NCI-H1930 (cell line): ENCODE measurements around the gene KRTAP3-2.

ENCODE experiments used
- DNase-seq, 2 experiments: peaks; one replicate each; lab custom pipeline; 2025; lab: John Stamatoyannopoulos, UW

Gene KRTAP3-2

GRCh38 chr17:40963838-40964237, 35.9 kb downstream of the KRTAP3-2 start:
- DNase-seq: no peak

- DNase-seq: no peak
These were observed 37.6 kb downstream of the KRTAP3-2 start for GRCh38 chr17:40962059-40962561.

GRCh38 chr17:40961591-40961990, 38.1 kb downstream of the KRTAP3-2 start:
- DNase-seq: no peak

GRCh38 chr17:40960144-40960543, 39.6 kb downstream of the KRTAP3-2 start:
- no peak for DNase-seq

- no peak for DNase-seq
These were observed 41.4 kb downstream of the KRTAP3-2 start for GRCh38 chr17:40958086-40958953.

GRCh38 chr17:40956401-40957254, 43.1 kb downstream of the KRTAP3-2 start:
- DNase-seq: no peak

- DNase-seq: no peak
These were observed 45.8 kb downstream of the KRTAP3-2 start for GRCh38 chr17:40953881-40954280.

GRCh38 chr17:40952661-40953060, 47.0 kb downstream of the KRTAP3-2 start:
- no peak for DNase-seq

GRCh38 chr17:40952154-40952553, 47.6 kb downstream of the KRTAP3-2 start:
- DNase-seq: no peak

GRCh38 chr17:40951011-40951622, 48.6 kb downstream of the KRTAP3-2 start:
- no peak for DNase-seq

- DNase-seq: no peak
These were observed 49.5 kb downstream of the KRTAP3-2 start for GRCh38 chr17:40950176-40950575.

GRCh38 chr17:40949418-40949817, 50.3 kb downstream of the KRTAP3-2 start:
- peak in 1 of 2 experiments; percentile 44 for DNase-seq
